ENCODE results near the gene LILRA5. TPM values are rescaled to one million over a fixed set of nuclear protein-coding genes. Genes with fewer than 3 reads are reported as not detected.

The LILRA5 gene
- total RNA-seq, 4 donors from 2014 or later = 3.7 to 13.2 (median 7.8) TPM

- DNase-seq (ENCODE audit: low spot score) = no peak
- no peak for TF ChIP-seq CTCF (IDR thresholded peaks at IDR 0.05)
- no peak for ATAC-seq (ENCODE audit: low FRiP score)
Measured at GRCh38 chr19:54352546-54352945, 39.6 kb upstream of the LILRA5 start.

- TF ChIP-seq CTCF (IDR thresholded peaks at IDR 0.05) = no peak
- no peak for ATAC-seq (ENCODE audit: low FRiP score)
Measured at GRCh38 chr19:54352041-54352440, 39.1 kb upstream of the LILRA5 start.

GRCh38 chr19:54351474-54351873, 38.5 kb upstream of the LILRA5 start:
- ATAC-seq (ENCODE audit: low FRiP score) = no peak
- no peak for DNase-seq (ENCODE audit: low spot score)
- TF ChIP-seq CTCF (IDR thresholded peaks at IDR 0.05) = no peak

More at GRCh38 chr19:54352041-54352440, 39.1 kb upstream of the LILRA5 start:
- DNase-seq (ENCODE audit: low spot score) = no peak

- no peak for TF ChIP-seq CTCF (IDR thresholded peaks at IDR 0.05)
- no peak for DNase-seq (ENCODE audit: low spot score)
- ATAC-seq (ENCODE audit: low FRiP score) = no peak
Measured at GRCh38 chr19:54345938-54346386, 33.0 kb upstream of the LILRA5 start.

- DNase-seq (ENCODE audit: low spot score) = no peak
- TF ChIP-seq CTCF (IDR thresholded peaks at IDR 0.05) = no peak
- no peak for ATAC-seq (ENCODE audit: low FRiP score)
Measured at GRCh38 chr19:54343868-54344267, 30.9 kb upstream of the LILRA5 start.

- ATAC-seq (ENCODE audit: low FRiP score) (no peak), DNase-seq (ENCODE audit: low spot score) (no peak)
- TF ChIP-seq CTCF (IDR thresholded peaks at IDR 0.05) = no peak
Measured at GRCh38 chr19:54341295-54341694, 28.3 kb upstream of the LILRA5 start.

- DNase-seq (ENCODE audit: low spot score) (no peak), ATAC-seq (ENCODE audit: low FRiP score) (no peak)
- no peak for TF ChIP-seq CTCF (IDR thresholded peaks at IDR 0.05)
Measured at GRCh38 chr19:54339646-54340358, 26.8 kb upstream of the LILRA5 start.

Data from omental fat pad (tissue), 4 donors.